Vagina (tissue), 2 donors: ENCODE results near the gene CORO2B. TPM values are rescaled to one million over a fixed set of nuclear protein-coding genes. Genes with fewer than 3 reads are reported as not detected.

ENCODE experiments used
- DNase-seq, 2 donors: peaks; one replicate each; pipeline ENCODE4 v3.0.0-alpha.2; 2017; ENCODE audit errors: extremely low spot score in 2 of 2
- H3K27ac ChIP-seq: fragments of 200-600 bp; sonication (generic); one replicate; pipeline ENCODE4 v1.5.1; 2019
- H3K27me3 ChIP-seq: fragments of 200-600 bp; sonication (generic); one replicate; pipeline ENCODE4 v1.5.1; 2019
- H3K36me3 ChIP-seq, 2 donors: fragments of 200-600 bp; sonication (generic); one replicate each; pipeline ENCODE4 v1.5.1; 2017 to 2019
- H3K4me1 ChIP-seq: fragments of 200-600 bp; sonication (generic); one replicate; pipeline ENCODE4 v1.5.1; 2019
- H3K4me3 ChIP-seq, 2 donors: fragments of 200-600 bp; sonication (generic); 1 replicate in 1 of 2; 2 replicates in 1 of 2; pipeline ENCODE4 v1.5.1; 2016 to 2019
- H3K9me3 ChIP-seq: fragments of 200-600 bp; sonication (generic); one replicate; pipeline ENCODE4 v1.5.1; 2019
- POLR2A ChIP-seq, 2 donors: fragments of 450-650 bp; IDR thresholded peaks; one replicate each; pipeline ENCODE4 v1.6.1; 2017; ENCODE audit warnings: antibody characterized with exemption in 2 of 2, mild to moderate bottlenecking in 2 of 2, moderate library complexity in 2 of 2
- POLR2AphosphoS5 ChIP-seq, 2 donors: sonication (generic); formaldehyde crosslinking; IDR thresholded peaks; one replicate each; pipeline ENCODE4 v1.9.0; 2017; ENCODE audit warnings: antibody characterized with exemption in 2 of 2, mild to moderate bottlenecking in 2 of 2, low read depth in 1 of 2; ENCODE audit not compliant: insufficient read depth in 1 of 2
- intact Hi-C: fragments of 100-400 bp; cut with DNase I; formaldehyde crosslinking; loops from one replicate; pipeline ENCODE4 v1.15.1; 2023
- total RNA-seq: library from RNA; depleted of rRNA; stranded (reverse); fragments of >200 nt; gene quantifications from one replicate; pipeline ENCODE4 v1.2.3, GENCODE V29; 2016
- TF ChIP-seq, protein P1 (sequence below), 3 experiments: fragments of 450-650 bp in 2 of 3; fragments of 200-600 bp in 1 of 3; sonication (generic) in 1 of 3; IDR thresholded peaks; one replicate each; pipeline ENCODE4 v1.5.1; 2017 to 2019; ENCODE audit warnings: antibody characterized with exemption in 3 of 3, mild to moderate bottlenecking in 2 of 3, moderate library complexity in 2 of 3

Gene CORO2B
- total RNA-seq, 1 donor from 2014 or later = 4.7 TPM

DNA sequence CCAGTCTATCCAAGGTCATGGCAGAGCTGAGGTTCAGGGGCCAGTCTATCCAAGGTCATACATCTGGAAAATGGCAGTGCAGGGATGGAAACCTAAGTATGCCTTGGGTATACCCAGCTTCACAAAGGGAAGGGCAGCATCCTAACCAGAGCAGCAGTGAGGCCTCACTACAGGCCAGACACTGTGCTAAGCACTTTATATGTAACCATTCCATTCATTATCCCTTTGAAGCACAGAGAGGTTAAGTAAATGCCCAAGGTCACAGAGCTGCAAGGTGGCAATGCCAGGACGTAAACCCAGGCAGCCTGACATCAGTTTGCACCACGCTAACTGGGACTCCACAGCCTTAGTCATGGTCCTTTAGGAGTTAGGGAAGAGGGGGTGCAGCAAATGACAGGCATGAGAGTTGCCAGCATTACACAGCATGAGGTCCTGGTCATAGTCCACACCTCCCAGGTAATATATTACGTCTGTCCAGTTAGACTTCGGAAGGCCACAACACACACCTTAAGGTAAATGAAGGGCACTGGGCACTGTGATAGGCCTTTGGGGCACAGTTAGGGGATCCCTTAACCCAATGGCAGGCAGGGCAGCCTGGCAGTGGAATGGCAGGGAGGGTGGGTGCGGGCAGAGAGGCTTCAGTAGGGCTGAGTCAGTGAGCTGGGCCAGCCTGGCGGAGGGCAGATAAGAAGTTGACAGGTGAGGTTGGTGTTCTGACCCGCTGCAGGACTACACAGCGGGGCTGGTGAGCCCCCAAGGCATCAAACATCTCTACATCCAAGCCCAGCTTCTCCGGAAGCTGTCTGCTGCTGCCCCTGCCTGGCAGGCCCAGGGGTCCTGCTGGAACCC, 21.1 kb upstream of the CORO2B start:
- no peak for DNase-seq
- peaks cover 9% of the 10 kb centered on the region for H3K4me1 ChIP-seq
- no peak overlapping the region for H3K27ac ChIP-seq
- TF ChIP-seq, protein P1, sequence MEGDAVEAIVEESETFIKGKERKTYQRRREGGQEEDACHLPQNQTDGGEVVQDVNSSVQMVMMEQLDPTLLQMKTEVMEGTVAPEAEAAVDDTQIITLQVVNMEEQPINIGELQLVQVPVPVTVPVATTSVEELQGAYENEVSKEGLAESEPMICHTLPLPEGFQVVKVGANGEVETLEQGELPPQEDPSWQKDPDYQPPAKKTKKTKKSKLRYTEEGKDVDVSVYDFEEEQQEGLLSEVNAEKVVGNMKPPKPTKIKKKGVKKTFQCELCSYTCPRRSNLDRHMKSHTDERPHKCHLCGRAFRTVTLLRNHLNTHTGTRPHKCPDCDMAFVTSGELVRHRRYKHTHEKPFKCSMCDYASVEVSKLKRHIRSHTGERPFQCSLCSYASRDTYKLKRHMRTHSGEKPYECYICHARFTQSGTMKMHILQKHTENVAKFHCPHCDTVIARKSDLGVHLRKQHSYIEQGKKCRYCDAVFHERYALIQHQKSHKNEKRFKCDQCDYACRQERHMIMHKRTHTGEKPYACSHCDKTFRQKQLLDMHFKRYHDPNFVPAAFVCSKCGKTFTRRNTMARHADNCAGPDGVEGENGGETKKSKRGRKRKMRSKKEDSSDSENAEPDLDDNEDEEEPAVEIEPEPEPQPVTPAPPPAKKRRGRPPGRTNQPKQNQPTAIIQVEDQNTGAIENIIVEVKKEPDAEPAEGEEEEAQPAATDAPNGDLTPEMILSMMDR (IDR thresholded peaks at IDR 0.05) = no peak
- no peak for TF ChIP-seq POLR2AphosphoS5 (IDR thresholded peaks at IDR 0.05; ENCODE audit: insufficient read depth in 1 of 2, low read depth in 1 of 2)
- no peaks in the 10 kb centered on the region for H3K27me3 ChIP-seq
- H3K36me3 ChIP-seq = no peaks in the 10 kb centered on the region
- intact Hi-C loops = loop anchor here (5.0 kb wide), 1 partner anchor 115 kb away; no protein-coding TSS in a partner anchor
- no peak overlapping the region for H3K4me3 ChIP-seq
- no peaks in the 10 kb centered on the region for H3K9me3 ChIP-seq

DNA sequence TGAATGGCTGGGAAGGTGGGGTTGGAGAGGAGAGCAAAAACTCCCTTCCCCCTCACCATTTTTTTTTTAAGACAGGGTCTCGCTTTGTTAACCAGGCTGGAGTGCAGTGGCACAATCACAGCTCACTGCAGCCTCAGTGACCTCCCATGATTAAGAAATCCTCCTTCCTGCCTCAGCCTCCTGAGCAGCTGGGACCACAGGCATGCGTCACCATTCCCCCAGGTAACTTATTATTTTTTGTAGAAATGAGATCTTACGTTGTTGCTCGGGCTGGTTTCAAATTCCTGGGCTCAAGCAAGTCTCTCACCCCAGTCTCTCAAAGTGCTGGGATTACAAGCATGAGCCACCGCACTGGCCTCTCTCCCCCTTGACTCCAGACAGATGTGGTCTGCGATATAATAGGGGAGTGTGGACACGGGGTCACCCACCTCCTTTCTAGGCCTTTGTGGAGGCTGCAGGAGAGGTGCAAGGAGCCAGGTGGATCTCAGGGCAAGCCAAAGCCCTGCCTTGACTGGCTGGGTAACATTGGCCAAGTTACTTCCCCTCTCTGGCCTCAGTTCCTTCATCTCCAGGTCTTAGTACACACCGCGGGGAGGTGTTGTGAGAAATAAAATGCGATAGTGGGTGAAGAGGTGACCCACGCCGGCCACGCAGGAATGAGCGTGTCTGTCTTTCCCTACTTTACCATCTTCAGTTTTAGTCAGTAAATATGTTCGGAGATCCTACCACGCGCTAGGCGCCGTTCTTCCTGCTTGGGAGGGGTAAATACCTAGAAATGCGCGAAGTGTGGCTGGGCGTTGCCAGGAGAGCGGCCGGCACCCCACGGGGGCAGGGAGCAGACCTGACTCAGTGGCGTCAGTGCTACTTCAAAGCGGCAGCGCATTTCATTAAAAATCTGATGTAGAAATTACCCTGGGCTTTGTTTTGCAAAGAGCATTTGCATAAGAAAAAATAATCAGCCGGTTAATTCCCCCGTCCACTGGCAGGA, 20.2 kb upstream of the CORO2B start:
- no peaks in the 10 kb centered on the region for H3K36me3 ChIP-seq
- TF ChIP-seq POLR2AphosphoS5 (IDR thresholded peaks at IDR 0.05; ENCODE audit: insufficient read depth in 1 of 2, low read depth in 1 of 2) (no peak), POLR2A (IDR thresholded peaks at IDR 0.05) (no peak)
- TF ChIP-seq, protein P1 (IDR thresholded peaks at IDR 0.05) = no peak
- peak in 1 of 2 donors; percentile 77 for DNase-seq
- peak overlapping the region; percentile 34 to 52 for H3K4me3 ChIP-seq
- H3K9me3 ChIP-seq = no peaks in the 10 kb centered on the region
- intact Hi-C loops = loop anchor here (5.0 kb wide), 1 partner anchor 114 kb away; no protein-coding TSS in a partner anchor
- no peaks in the 10 kb centered on the region for H3K27me3 ChIP-seq
- peaks cover 9% of the 10 kb centered on the region for H3K4me1 ChIP-seq
- peak overlapping the region; percentile 45 for H3K27ac ChIP-seq

GRCh38 chr15:68559345-68560310, 19.2 kb upstream of the CORO2B start:
- peaks cover 9% of the 10 kb centered on the region for H3K4me1 ChIP-seq
- intact Hi-C loops = loop anchor here (5.0 kb wide), 1 partner anchor 113 kb away; no protein-coding TSS in a partner anchor
- H3K9me3 ChIP-seq = no peaks in the 10 kb centered on the region
- no peaks in the 10 kb centered on the region for H3K27me3 ChIP-seq
- peak in 1 of 2 donors; percentile 11 for TF ChIP-seq POLR2A (IDR thresholded peaks at IDR 0.05)
- TF ChIP-seq POLR2AphosphoS5 (IDR thresholded peaks at IDR 0.05; ENCODE audit: insufficient read depth in 1 of 2, low read depth in 1 of 2) = peak in 1 of 2 donors; percentile 52
- TF ChIP-seq, protein P1 (IDR thresholded peaks at IDR 0.05) = peak; percentile 90 to 98 (median 92)
- H3K4me3 ChIP-seq = peak overlapping the region; percentile 34 to 52
- H3K36me3 ChIP-seq = no peaks in the 10 kb centered on the region
- DNase-seq = peak in 1 of 2 donors; percentile 89
- H3K27ac ChIP-seq = peak overlapping the region; percentile 45

GRCh38 chr15:68560501-68561113, 18.2 kb upstream of the CORO2B start:
- intact Hi-C loops = no loop called here
- Histone ChIP-seq H3K36me3 (no peaks in the 10 kb centered on the region), H3K9me3 (no peaks in the 10 kb centered on the region), H3K27ac (no peak overlapping the region), H3K4me3 (no peak overlapping the region), H3K4me1 (peaks cover 9% of the 10 kb centered on the region), H3K27me3 (no peaks in the 10 kb centered on the region)
- TF ChIP-seq POLR2AphosphoS5 (IDR thresholded peaks at IDR 0.05; ENCODE audit: insufficient read depth in 1 of 2, low read depth in 1 of 2) = no peak
- no peak for TF ChIP-seq POLR2A (IDR thresholded peaks at IDR 0.05)
- TF ChIP-seq, protein P1 (IDR thresholded peaks at IDR 0.05) = no peak
- DNase-seq = no peak
